Lower leg skin (tissue), 4 donors: ENCODE results near the gene BLOC1S5. TPM values are rescaled to one million over a fixed set of nuclear protein-coding genes. Genes with fewer than 3 reads are reported as not detected.
"Not testable (repeated sequence)": the region's sequence is repeated elsewhere in the genome, so short reads cannot be mapped to it uniquely, and the experiment has no call there.

Experiments
- DNase-seq, 2 donors: peaks; one replicate each; pipeline ENCODE4 v3.0.0-alpha.2; 2019; ENCODE audit warnings: low spot score in 2 of 2
- H3K4me3 ChIP-seq: fragments of 200-600 bp; sonication (generic); 2 replicates; pipeline ENCODE4 v1.5.1; 2017; ENCODE audit warnings: mild to moderate bottlenecking, low read depth; ENCODE audit not compliant: poor library complexity, severe bottlenecking
- POLR2A ChIP-seq, 2 donors: fragments of 450-650 bp; IDR thresholded peaks; one replicate each; pipeline ENCODE4 v1.6.1; 2016 to 2017; ENCODE audit warnings: antibody characterized with exemption in 2 of 2, mild to moderate bottlenecking in 1 of 2, moderate library complexity in 1 of 2
- WGBS, 2 donors: methylation state at CpG; one replicate each; pipeline ENCODE4 v1.1.5; 2018; 5-methylcytosine and 5-hydroxymethylcytosine counted together
- intact Hi-C: fragments of 100-400 bp; cut with DNase I; formaldehyde crosslinking; loops from one replicate; pipeline ENCODE4 v1.15.0; 2023; ENCODE audit warnings: low total_unique reads
- total RNA-seq, 4 donors: library from RNA; depleted of rRNA; stranded (reverse); fragments of >200 nt; gene quantifications; one replicate each; pipeline ENCODE4 v1.1.0, GENCODE V29; 2016
- TF ChIP-seq, protein P1 (sequence below), 3 donors: fragments of 450-650 bp; IDR thresholded peaks; one replicate each; pipeline ENCODE4 v1.5.1; 2016; ENCODE audit warnings: antibody characterized with exemption in 3 of 3, mild to moderate bottlenecking in 3 of 3, moderate library complexity in 2 of 3

The BLOC1S5 gene
- total RNA-seq, 4 donors from 2014 or later, result 7.5 to 11.6 (median 10.4) TPM

DNA sequence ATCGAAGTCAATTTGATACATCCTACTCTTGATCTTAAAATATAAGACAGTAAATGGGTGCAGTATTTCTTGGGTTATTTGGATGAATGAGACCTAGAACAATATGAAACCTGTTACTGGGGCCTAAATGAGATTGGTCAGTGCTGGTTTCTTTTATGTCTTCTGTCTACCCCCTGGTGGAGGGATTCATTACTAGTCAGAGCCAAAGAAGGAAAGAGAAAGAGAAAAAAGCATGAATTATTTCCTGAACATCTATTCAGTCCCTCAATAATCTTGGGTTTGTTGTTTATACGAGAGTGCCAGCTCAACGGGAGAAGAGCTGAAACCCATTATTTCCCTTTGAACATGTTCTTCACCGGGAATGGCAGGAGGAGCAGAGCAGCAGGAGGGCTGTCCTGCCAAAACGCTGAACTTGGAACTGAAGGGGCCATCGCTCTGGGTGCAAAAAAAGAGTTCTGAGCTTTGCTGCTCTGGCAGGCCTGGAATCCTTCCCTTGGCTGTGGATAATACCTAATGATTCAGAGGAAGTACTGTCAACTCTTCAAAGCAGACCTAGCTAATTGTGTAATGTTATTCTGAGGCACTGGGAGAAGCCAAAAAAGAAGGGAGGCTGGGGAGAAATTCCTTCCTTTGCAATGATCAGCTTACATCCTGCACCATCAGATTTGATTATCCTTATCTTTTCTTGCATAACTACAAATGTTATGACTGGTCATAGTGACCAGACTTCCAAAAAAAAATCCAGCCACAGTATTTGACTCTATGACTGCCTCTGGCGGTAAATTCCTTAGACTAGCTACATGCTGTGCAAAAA is 72.0 kb downstream of the BLOC1S5 start:
- no peak overlapping the region for H3K4me3 ChIP-seq
- DNase-seq, result no peak
- TF ChIP-seq, protein P1, sequence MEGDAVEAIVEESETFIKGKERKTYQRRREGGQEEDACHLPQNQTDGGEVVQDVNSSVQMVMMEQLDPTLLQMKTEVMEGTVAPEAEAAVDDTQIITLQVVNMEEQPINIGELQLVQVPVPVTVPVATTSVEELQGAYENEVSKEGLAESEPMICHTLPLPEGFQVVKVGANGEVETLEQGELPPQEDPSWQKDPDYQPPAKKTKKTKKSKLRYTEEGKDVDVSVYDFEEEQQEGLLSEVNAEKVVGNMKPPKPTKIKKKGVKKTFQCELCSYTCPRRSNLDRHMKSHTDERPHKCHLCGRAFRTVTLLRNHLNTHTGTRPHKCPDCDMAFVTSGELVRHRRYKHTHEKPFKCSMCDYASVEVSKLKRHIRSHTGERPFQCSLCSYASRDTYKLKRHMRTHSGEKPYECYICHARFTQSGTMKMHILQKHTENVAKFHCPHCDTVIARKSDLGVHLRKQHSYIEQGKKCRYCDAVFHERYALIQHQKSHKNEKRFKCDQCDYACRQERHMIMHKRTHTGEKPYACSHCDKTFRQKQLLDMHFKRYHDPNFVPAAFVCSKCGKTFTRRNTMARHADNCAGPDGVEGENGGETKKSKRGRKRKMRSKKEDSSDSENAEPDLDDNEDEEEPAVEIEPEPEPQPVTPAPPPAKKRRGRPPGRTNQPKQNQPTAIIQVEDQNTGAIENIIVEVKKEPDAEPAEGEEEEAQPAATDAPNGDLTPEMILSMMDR (IDR thresholded peaks at IDR 0.05), result no peak
- no peak for TF ChIP-seq POLR2A (IDR thresholded peaks at IDR 0.05)
- 20% methylated on average over 7 of the region's 7 CpGs for WGBS, 2 donors
- intact Hi-C loops, result no loop called here

DNA sequence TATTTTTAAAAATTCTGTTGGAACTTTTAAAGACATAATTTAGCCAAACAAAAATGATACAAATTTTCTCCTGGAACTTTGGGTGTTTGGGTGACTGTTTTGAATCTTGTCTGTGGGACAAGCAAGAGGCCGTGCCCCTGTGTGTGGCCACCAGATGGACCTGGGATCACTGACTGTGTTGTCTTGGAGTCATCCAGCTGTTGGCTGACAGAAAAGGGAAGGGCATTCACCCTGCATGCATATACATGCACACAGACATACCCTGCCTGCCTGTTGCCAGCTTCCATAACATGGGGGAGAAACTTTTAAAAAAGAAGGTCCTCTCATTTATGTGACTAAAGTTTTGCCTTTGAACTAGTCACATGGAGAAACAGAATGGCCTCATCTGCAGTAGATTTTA is 72.7 kb downstream of the BLOC1S5 start:
- intact Hi-C loops, result no loop called here
- WGBS, 2 donors, result 29 to 66% methylated on average over 1 of the region's 1 CpG
- no peak overlapping the region for H3K4me3 ChIP-seq
- TF ChIP-seq POLR2A (IDR thresholded peaks at IDR 0.05), result no peak
- TF ChIP-seq, protein P1 (IDR thresholded peaks at IDR 0.05), result no peak
- DNase-seq, result no peak

DNA sequence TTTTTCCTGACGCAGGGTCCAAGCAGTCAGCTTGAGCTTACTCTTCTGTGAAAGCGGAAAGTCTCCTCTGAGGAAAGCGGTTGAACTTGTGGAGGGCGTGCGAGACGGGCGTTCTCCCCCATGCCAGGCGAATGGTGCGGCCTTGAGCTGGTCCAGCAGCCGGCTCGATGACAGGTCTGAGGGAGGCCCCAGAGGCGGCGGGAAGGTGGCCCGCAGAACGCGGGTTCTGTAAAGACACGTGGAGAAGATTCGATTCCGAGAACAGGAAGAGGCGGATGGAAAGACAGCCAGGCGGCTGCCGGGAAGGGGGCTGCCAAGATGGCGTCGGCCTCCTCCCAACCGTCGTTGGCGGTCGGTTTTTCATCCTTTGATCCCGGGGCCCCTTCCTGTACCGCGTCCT is 78.0 kb downstream of the BLOC1S5 start:
- intact Hi-C loops, result no loop called here
- no peak for DNase-seq
- H3K4me3 ChIP-seq, result no peak overlapping the region
- no peak for TF ChIP-seq POLR2A (IDR thresholded peaks at IDR 0.05)
- TF ChIP-seq, protein P1 (IDR thresholded peaks at IDR 0.05), result no peak
- WGBS, 2 donors, result 90 to 91% methylated on average over 31 of the region's 31 CpGs

DNA sequence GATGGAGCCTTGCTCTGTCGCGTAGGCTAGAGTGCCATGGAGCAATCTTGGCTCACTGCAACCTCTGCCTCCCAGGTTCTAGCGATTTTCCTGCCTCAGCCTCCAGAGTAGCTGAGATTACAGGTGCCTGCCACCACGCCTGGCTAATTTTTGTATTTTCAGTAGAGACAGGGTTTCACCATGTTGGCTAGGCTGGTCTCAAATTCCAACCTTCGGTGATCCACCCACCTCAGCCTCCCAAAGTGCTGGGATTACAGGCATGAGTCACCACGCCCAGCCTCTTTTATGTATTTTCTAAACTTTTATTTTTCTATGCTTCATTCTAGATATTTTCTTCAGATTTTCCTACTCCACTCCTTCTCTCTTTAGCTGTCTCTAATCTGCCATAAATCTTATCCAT is 80.2 kb downstream of the BLOC1S5 start:
- intact Hi-C loops, H3K4me3 ChIP-seq, DNase-seq: not testable (repeated sequence)
- WGBS, 2 donors, result 76 to 79% methylated on average over 6 of the region's 6 CpGs

DNA sequence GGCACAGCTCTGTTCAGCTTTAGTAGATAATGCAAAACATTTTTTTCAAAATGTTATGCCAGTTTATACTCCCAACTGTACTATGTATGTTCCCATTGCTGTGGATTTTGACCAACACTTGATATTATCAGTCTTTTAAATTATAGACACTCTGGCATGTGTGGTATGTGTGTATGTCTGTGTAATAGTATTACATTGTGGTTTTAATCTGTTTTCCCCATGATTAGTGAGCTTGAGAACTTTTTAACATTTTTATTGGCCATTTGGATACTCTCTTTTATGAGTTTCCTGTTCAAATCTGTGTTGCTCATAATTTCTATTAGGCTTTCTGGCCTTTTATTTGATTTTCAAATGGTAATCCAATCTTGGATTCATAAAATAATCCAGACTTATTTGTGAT is 84.4 kb downstream of the BLOC1S5 start:
- intact Hi-C loops, result no loop called here
- TF ChIP-seq POLR2A (IDR thresholded peaks at IDR 0.05), result no peak
- TF ChIP-seq, protein P1 (IDR thresholded peaks at IDR 0.05), result no peak
- no peak overlapping the region for H3K4me3 ChIP-seq
- DNase-seq, result no peak

DNA sequence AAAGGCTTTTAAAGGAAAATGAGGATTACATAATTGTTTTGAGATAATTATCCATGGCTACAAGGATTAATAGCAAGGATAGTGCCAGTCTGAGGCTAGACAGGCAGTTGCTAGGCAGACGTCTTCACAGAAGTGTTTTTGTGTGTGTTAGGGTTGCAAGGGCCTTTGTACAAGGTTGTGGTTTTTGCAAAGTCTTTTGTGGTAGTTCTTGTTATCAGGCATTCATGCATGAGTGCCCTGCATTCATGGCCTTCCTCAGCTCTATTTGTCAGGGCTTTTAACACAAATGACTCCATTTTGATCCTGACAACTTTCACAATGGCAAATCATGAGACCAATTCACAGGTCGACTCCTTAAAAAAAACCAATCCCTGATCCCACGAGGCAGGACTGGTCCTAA is 85.5 kb downstream of the BLOC1S5 start:
- no peak overlapping the region for H3K4me3 ChIP-seq
- no peak for DNase-seq
- WGBS, 2 donors, result 82 to 83% methylated on average over 3 of the region's 3 CpGs
- TF ChIP-seq, protein P1 (IDR thresholded peaks at IDR 0.05), result no peak
- TF ChIP-seq POLR2A (IDR thresholded peaks at IDR 0.05), result no peak
- intact Hi-C loops, result no loop called here
